ENCODE measurements around the gene FYN. TPM values are rescaled to one million over a fixed set of nuclear protein-coding genes. Genes with fewer than 3 reads are reported as not detected.

FYN gene
- total RNA-seq, 1 donor from 2014 or later, result 525 TPM

GRCh38 chr6:111713811-111714210 lies 159.4 kb downstream of the FYN start:
- H3K27ac Mint-ChIP-seq (ENCODE audit: unreplicated experiment), result peak overlapping the region; percentile 15
- DNase-seq, result no peak
- peaks cover 47% of the 10 kb centered on the region for H3K4me1 Mint-ChIP-seq (ENCODE audit: low read depth, unreplicated experiment)
- no peak for TF ChIP-seq CTCF (IDR thresholded peaks at IDR 0.05; ENCODE audit: partially characterized antibody, unreplicated experiment)
- no peak overlapping the region for H3K4me3 Mint-ChIP-seq (ENCODE audit: unreplicated experiment)
- H3K36me3 Mint-ChIP-seq (ENCODE audit: unreplicated experiment), result no peaks in the 10 kb centered on the region
- H3K9me3 Mint-ChIP-seq (ENCODE audit: unreplicated experiment), result peaks cover 12% of the 10 kb centered on the region
- peaks cover 5% of the 10 kb centered on the region for H3K27me3 Mint-ChIP-seq (ENCODE audit: unreplicated experiment)

GRCh38 chr6:111713236-111713635 lies 160.0 kb downstream of the FYN start:
- H3K36me3 Mint-ChIP-seq (ENCODE audit: unreplicated experiment), result no peaks in the 10 kb centered on the region
- TF ChIP-seq CTCF (IDR thresholded peaks at IDR 0.05; ENCODE audit: partially characterized antibody, unreplicated experiment), result no peak
- H3K27me3 Mint-ChIP-seq (ENCODE audit: unreplicated experiment), result peaks cover 3% of the 10 kb centered on the region
- H3K27ac Mint-ChIP-seq (ENCODE audit: unreplicated experiment), result peak overlapping the region; percentile 95
- peaks cover 43% of the 10 kb centered on the region for H3K4me1 Mint-ChIP-seq (ENCODE audit: low read depth, unreplicated experiment)
- DNase-seq, result no peak
- H3K4me3 Mint-ChIP-seq (ENCODE audit: unreplicated experiment), result no peak overlapping the region
- peaks cover 14% of the 10 kb centered on the region for H3K9me3 Mint-ChIP-seq (ENCODE audit: unreplicated experiment)

- peaks cover 48% of the 10 kb centered on the region for H3K4me1 Mint-ChIP-seq (ENCODE audit: low read depth, unreplicated experiment)
- no peaks in the 10 kb centered on the region for H3K36me3 Mint-ChIP-seq (ENCODE audit: unreplicated experiment)
These were observed 161.1 kb downstream of the FYN start for GRCh38 chr6:111711984-111712752.

GRCh38 chr6:111711476-111711875 lies 161.8 kb downstream of the FYN start:
- H3K27ac Mint-ChIP-seq (ENCODE audit: unreplicated experiment), result peak overlapping the region; percentile 95
- DNase-seq, result peak; percentile 78
- no peak for TF ChIP-seq CTCF (IDR thresholded peaks at IDR 0.05; ENCODE audit: partially characterized antibody, unreplicated experiment)
- H3K4me3 Mint-ChIP-seq (ENCODE audit: unreplicated experiment), result peak overlapping the region; percentile 59
- H3K36me3 Mint-ChIP-seq (ENCODE audit: unreplicated experiment), result no peaks in the 10 kb centered on the region
- peaks cover 48% of the 10 kb centered on the region for H3K4me1 Mint-ChIP-seq (ENCODE audit: low read depth, unreplicated experiment)
- H3K9me3 Mint-ChIP-seq (ENCODE audit: unreplicated experiment), result peaks cover 14% of the 10 kb centered on the region
- peaks cover 3% of the 10 kb centered on the region for H3K27me3 Mint-ChIP-seq (ENCODE audit: unreplicated experiment)

More at GRCh38 chr6:111711984-111712752, 161.1 kb downstream of the FYN start:
- Mint-ChIP-seq H3K27me3 (ENCODE audit: unreplicated experiment) (peaks cover 3% of the 10 kb centered on the region), H3K9me3 (ENCODE audit: unreplicated experiment) (peaks cover 14% of the 10 kb centered on the region), H3K4me3 (ENCODE audit: unreplicated experiment) (peak overlapping the region; percentile 59), H3K27ac (ENCODE audit: unreplicated experiment) (peak overlapping the region; percentile 95)
- TF ChIP-seq CTCF (IDR thresholded peaks at IDR 0.05; ENCODE audit: partially characterized antibody, unreplicated experiment), result no peak
- peak; percentile 38 for DNase-seq

GRCh38 chr6:111710911-111711310 lies 162.3 kb downstream of the FYN start:
- H3K4me3 Mint-ChIP-seq (ENCODE audit: unreplicated experiment), result peak overlapping the region; percentile 60
- DNase-seq, result no peak
- H3K36me3 Mint-ChIP-seq (ENCODE audit: unreplicated experiment), result no peaks in the 10 kb centered on the region
- H3K4me1 Mint-ChIP-seq (ENCODE audit: low read depth, unreplicated experiment), result peaks cover 48% of the 10 kb centered on the region
- TF ChIP-seq CTCF (IDR thresholded peaks at IDR 0.05; ENCODE audit: partially characterized antibody, unreplicated experiment), result no peak
- peak overlapping the region; percentile 95 for H3K27ac Mint-ChIP-seq (ENCODE audit: unreplicated experiment)
- peaks cover 13% of the 10 kb centered on the region for H3K9me3 Mint-ChIP-seq (ENCODE audit: unreplicated experiment)
- H3K27me3 Mint-ChIP-seq (ENCODE audit: unreplicated experiment), result peaks cover 3% of the 10 kb centered on the region
